Activated CD4-positive, alpha-beta T cell treated with anti-CD3 and anti-CD28 coated beads, Interleukin-10, Interleukin-2, amounts not matched to agents 100 ng/mL and 50 ng/mL, durations not matched to agents 16 hours and 8 hours (primary cell): ENCODE measurements around the gene MIPOL1.
"Not testable (repeated sequence)": the region's sequence is repeated elsewhere in the genome, so short reads cannot be mapped to it uniquely, and the experiment has no call there.

Experiments
- DNase-seq: peaks from one replicate; pipeline ENCODE4 v3.0.0-alpha.2; 2020

MIPOL1 gene

DNA sequence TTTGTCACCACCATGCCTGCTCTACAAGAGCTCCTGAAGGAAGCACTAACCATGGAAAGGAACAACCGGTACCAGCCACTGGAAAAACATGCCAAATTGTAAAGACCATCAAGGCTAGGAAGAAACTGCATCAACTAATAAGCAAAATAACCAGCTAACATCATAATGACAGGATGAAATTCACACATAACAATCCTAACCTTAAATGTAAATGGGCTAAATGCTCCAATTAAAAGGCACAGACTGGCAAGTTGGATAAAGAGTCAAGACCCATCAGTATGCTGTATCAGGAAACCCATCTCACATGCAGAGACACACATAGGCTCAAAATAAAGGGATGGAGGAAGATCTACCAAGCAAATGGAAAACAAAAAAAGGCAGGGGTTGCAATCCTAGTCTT lies 97.5 kb downstream of the MIPOL1 start:
- DNase-seq = not testable (repeated sequence)

DNA sequence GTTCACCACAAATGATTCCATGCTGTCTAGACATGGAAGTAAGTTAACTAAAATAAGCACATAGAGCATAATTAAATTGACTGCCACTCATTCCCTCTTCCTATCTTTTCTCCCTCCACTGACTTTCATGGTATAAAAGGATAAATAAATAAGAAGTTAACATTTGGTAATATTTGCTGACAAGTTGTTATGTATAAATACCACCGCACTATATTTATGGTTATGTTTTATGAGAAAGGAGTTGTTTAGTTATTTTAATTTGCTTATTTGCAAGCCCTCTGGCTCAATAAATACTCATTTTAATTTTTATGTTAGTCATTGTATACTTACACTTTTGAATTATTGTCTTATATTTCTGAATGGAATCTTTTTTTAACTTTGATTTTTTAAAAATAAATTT lies 113.5 kb downstream of the MIPOL1 start:
- DNase-seq = no peak

DNA sequence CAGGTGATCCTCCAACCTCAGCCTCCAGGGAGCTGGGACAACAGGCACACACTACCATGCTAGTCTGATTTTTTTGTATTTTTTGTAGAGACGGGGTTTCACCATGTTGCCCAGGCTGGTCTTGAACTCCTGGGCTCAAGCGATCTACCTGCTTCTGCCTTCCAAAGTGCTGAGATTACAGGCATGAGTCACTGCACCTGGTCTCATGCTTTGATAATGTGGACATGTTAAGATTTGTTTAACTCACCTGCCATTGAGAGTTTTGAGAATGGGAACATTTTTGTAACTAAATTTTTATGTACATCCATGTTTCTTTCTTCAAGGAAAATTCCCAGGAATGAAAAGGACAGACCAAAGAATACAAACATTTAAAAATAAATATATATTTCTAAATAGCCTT lies 121.2 kb downstream of the MIPOL1 start:
- DNase-seq = no peak

DNA sequence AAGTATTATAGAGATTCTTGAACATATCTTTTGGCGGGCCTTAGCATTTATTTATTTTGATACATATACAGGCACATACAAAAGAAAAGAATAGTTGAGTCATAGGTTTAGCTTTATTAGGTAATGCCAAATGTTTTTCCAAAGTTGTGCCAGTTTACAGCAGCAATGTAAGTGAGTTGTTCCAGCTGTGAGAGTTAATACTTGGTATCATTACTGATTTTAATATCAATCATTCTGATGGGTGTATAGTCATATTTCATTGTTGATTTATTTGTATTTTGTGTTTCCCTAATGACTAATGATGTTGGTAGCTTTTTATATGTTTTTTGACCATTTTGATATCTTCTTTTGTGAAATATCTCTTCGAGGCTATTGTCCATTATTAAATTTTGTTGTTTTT lies 122.4 kb downstream of the MIPOL1 start:
- no peak for DNase-seq

DNA sequence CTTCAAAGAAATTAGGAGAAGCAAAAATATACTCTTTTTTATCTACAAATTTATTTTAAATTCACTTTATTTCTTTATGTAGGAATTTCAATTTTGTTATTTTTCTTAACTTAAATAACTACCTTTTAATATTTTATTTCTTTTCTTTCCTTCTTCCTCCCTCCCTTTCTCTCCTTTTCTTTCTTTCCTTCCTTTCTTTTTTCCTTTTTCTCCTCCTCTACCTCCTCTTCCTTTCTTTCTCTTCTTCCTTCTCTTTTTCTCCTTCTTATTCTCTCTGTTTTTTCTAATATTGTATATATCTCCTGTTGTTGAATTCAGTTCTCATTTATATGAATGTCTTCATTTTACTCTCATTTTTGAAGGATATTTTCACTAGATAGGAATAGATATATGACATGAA lies 127.6 kb downstream of the MIPOL1 start:
- DNase-seq = no peak

DNA sequence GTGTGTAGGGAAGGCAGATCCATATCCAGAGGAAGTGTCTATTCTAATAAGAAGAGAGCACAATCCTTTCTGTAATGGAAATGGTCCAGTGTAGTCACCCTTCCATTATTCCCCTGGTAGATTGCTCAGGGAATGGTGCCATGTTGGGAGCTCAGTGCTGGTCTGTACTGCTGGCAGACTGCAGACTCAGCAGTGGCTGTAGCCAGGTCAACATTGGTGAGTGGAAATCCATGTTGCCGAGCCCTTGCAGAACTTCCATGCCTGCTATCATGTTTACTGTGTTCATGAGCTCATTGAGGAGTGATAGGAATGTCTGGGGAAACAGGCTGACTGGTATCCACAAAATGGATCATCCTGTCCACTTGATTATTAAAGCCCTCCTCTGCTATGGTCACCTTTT lies 128.7 kb downstream of the MIPOL1 start:
- DNase-seq = no peak

DNA sequence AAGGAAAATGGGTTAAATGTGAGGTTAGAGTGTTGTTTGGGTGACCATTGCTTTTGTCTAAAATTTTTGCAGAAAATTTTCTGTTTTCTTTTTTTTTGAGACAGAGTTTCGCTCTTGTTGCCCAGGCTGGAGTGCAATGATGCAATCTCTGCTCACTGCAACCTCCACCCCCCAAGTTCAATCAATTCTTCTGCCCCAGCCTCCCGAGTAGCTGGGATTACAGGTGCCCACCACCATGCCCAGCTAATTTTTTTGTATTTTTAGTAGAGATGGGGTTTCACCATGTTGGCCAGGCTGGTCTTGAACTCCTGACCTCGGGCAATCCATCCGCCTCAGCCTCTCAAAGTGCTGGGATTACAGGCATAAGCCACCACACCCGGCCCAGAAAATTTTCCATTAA lies 130.2 kb downstream of the MIPOL1 start:
- not testable (repeated sequence) for DNase-seq

DNA sequence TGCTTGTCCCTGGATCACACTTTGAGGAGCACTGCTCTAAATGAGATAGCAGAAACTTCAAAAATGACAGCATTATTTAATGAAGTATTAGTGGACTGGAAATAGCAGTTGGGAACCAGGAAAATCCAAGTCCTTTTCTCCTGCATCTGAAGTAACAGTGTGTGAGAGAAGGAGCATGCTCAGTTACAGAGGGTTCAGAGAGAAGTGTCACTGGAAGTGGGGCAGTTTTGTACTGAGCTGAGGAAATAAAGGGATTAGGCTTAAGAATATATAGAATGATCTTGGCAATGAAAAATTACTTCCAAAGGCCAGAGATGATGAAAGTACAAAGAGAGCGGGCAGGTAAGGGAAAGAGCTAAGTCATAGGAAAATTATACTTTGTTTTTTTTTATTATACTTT lies 130.9 kb downstream of the MIPOL1 start:
- DNase-seq = no peak

DNA sequence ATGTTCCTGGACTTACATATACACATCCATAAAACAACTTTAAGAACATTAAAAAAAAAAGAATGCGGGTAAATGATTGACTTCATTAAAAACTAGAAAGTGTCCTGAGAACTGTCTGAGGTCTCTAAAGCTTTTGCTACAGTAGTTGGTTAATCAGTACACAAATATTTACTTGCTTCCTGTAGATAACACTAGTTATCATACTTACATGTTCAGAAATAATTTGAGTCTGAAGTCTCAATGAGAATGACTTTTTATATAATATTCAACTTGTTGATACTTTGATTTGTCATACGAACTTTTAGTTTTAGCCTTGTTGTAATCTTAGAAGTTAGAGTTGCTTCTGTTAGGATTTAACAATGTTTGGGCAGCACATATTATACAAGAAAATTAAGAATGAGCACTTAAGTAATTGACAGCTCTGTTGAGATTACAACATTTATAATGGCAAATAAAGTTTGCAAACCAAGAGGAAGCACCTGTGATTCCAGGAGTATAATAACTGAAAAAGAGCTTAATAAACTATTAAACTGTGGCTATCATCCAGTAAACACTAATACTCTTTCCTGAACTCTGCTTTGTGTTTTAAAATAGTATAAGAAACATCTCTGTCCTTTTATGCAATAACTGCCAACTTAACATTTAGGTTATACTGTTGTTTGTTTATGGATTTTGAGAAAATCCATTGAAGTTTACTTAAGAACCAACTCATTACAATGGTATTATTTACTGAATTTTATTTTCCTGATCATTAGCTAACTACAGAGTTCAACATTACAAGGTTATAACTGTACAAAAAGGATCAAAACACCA lies 131.7 kb downstream of the MIPOL1 start:
- no peak for DNase-seq

DNA sequence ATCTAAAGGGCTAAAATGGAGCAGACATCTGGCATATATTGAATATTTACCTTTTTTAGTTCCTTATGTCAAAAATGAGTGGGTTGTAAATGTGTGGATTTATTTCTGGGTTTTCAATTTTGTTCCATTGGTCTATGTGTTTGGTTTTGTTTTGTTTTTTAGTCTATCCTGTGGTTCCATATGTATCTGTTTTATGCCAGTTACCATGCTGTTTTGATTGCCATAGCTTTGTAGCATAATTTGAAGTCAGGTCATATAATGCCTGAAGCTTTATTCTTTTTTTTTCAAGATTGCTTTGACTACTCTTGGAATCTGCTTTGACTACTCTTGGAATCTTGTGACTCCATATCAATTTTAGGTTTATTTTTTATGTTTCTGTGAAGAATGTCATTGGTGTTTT lies 133.2 kb downstream of the MIPOL1 start:
- no peak for DNase-seq

DNA sequence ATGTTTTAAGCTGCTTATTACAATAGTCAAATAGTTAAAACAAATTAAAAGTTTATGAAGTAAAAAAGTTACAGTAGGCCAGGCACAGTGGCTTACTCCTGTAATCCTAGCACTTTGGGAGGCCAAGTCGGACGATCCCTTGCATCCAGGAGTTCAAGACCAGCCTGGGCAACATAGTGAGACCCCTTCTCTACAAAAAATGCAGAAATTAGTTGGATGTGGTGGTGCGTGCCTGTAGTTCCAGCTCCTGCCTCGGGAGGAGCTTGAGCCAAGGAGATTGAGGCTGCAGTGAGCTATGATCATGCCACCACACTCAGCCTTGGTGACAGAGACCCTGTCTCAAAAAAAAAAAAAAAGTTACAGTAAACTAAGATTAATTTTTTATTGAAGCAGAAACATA lies 142.6 kb downstream of the MIPOL1 start:
- no peak for DNase-seq

DNA sequence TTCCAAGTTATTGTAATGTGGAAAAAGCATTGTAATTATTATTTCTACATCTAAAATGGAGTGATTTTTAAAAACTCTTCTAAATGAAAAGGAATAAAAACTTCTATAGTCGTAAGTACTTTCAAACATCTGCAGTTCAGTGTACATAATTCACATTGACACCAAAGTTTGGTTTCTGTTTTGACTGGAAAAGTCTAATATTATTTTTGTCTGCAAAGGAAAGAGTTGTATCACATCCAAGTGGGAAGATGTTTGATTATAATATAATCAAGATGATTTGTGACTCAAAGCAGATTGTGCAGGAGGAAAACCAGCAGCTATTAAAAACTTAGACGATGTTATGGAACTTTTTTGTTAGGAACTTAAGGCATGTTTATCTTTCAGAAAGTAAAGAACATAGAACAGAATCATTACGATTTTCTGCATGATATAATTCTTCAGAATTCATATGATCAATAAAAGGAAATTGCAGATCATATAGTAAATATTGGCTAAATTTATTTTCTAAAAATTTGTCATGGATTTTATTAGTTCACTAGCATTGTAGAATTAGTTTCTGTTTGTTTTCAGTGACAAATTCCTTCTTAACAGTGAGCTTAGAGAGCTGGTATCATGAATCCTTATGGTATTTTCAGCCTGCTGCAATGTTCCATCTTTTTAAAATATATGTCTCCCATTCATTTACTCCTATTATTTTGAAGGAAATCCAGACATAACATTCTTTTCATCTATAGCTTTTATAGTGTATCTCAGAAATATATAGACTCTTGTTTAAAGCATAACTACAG lies 145.8 kb downstream of the MIPOL1 start:
- no peak for DNase-seq

DNA sequence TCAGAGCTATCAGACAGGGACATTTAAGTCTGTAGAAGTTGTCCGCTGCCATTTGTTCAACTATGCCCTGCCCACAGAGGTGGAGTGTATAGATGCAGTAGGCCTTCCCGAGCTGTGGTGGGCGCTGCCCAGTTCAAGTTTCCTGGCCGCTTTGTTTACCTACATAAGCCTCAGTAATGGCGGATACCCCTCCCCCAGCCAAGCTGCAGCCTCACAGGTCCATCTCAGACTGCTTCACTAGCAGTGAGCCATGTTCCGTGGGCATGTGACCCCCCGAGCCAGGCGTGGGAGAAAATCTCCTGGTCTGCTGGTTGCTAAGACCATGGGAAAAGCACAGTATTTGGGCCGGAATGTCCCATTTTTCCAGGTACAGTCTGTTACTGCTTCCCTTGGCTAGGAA lies 165.9 kb downstream of the MIPOL1 start:
- DNase-seq = no peak

DNA sequence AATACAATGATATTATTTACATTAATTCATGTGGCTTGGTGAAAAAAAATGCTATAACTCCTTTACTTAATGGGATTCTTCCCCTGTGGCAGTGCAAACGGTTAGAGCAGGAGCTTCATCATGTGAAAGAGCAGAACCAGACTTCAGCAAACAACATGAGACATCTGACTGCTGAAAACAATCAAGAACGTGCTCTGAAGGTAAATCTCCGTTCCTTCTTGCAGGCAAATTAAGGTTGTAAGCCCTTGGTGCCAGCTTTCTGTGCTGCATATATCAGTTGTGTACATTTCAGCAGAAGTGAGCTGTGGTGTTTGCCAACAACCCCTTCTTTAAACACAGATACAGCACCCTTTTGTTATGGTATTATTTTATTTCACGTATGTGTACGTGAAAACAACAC lies 171.7 kb downstream of the MIPOL1 start:
- DNase-seq = no peak

DNA sequence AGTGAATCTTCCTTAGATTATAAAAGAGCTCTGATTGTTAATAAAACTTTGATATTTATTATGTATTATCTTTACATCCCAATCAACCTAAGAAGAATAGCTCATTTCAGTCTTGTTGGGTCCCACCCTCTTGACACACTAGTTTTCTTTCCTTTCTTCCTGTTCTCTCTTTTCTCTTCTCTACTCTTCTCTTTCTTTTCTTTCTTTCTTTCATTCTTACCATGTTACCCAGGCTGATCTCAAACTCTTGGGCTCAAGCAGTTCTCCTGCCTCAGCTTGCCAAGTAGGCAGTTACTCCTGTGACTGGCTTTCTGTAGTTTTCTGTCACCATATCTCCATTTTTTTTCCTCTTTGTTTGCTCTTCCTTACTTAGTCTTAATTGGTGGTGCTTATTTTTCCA lies 177.8 kb downstream of the MIPOL1 start:
- DNase-seq = no peak

DNA sequence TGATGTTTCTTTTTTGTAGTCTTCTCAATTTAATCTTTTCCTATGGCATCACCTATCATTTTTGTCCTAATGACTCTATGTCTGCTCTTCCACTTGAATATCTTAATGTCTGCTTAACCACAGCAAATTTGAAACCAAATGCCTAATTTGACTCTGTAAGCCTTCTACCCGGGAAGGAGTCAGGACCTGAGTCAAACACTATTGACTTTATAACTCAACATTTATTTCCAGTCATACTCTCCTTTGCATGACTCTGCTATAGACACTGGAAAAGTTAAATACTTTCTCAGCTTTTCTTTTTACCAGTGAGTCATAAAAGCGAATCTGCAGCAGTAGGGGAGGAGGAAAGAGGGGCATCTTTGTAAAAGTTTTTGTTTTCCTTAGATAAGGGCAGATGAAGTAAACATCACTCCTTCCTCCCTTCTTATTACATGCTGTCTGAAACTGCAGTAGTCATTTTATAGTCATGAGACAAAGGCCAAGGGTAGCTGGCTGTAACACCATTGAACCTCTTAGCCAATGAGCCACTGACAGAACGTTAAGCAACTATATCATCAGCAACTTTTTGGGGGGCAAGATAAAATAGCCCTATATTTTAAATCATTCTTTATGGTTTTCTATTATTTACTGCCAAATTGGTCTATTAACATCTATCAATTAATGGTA lies 179.3 kb downstream of the MIPOL1 start:
- DNase-seq = no peak

DNA sequence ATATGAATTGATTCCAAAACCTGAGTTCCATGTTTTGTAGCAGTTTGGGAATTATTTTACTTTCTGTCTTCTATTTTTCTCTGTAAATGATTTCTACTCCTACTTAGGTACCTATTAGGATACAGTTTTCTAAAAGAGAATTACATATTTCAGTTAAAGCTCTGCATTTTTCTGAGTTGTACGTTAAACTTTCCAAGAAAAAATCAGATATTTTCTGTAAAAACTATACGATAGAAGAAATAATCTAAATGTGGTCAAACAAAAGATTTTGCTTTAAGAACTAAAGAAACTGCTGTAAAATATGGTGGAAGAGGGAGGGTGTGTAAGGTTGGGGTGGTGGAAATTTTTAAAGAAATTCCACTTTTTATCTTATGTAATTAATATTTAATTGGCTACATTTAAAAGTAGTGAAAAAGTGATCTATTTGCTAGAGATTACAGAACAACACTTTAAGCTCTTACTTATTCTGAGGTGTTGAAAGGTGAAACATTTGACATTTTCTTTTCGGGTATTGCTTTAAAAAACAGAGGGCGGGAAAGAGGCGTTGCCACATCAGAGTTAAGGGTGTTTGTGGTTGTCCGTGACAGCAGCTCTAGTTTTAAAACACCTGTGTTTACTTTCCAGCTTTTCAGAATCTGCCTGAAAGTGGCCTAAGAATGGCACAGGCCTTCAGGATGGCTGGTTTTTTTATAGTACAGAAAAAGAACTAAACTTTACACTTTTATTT lies 187.3 kb downstream of the MIPOL1 start:
- DNase-seq = no peak

DNA sequence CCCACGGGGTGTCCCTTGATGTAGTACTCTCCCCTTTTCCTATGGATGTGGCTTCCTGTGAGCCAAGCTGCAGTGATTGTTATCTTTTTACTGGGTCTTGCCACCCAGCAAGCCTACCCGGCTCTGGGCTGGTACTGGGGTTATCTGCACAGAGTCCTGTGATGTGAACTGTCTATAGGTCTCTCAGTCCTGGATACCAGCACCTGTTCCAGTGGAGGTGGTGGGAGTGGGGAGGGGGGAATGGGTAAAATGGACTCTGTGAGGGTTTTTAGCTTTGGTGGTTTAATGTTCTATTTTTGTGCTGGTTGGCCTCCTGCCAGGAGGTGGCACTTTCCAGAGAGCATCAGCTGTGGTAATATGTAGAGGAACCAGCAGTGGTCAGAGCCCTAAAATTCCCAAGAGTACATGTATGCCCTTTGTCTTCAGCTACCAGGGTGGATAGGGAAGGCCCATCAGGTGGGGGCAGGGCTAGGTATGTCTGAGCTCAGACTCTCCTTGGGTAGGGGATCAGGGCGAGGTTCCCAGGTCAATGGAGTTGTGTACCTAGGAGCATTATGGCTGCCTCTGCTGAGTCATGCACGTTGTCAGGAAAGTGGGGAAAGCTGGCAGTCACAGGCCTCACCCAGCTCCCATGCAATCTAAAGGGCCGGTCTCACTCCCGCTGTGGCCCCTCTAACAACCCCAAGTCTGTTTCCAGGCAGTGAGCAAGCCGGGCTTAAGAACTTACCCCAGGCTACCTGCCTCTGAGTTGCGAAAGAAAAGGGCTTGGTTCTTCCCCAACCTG lies 199.6 kb downstream of the MIPOL1 start:
- DNase-seq = not testable (repeated sequence)

DNA sequence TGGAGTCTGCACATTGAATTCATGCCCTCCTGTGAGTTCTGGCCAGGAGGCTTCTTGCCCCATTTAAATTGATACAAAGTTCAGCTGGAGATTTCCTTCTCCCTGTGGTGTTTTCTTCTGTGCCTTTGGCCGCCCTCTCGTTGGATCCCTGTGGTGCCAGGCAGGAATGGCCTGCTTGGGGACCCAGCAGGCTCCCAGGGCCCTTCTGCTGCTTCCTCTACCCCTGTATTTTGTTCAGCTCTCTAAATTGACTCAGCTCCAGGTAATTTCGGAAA lies 200.1 kb downstream of the MIPOL1 start:
- DNase-seq = no peak

DNA sequence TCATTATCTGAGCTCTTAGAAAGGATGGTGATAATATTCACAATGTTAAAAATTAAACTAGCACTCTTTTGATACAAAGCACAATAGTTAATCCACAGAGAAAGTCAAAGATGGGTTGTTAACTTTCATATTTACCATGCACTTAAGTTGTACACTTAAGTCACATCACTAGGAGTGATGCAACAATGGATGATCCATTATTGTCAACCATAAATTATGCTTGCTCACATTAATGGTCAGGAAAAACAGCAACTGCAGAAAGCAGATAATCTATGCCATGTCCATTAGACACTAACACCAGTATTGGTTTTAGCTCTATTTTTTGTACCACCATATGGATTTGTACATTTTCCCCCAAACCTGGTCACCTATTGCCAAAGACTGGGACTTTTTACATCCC lies 201.8 kb downstream of the MIPOL1 start:
- DNase-seq = no peak

DNA sequence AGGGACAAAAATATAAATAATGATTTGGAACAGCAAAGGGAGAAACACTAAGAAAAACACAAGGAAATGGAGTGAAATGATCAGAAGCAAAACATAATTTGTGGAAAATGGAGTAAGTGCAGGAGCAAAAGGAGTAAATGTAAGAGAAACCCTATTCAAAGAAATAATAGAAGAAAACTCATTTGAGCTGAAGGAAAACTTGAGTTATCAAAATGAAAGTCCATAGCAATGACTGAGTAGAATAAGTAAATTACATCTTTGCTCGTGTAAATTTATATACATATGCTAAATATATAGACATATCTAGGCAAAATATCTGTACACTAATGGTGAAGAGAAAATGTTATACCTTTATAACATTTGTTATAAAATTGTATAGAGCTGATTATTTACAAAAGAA lies 203.4 kb downstream of the MIPOL1 start:
- no peak for DNase-seq

DNA sequence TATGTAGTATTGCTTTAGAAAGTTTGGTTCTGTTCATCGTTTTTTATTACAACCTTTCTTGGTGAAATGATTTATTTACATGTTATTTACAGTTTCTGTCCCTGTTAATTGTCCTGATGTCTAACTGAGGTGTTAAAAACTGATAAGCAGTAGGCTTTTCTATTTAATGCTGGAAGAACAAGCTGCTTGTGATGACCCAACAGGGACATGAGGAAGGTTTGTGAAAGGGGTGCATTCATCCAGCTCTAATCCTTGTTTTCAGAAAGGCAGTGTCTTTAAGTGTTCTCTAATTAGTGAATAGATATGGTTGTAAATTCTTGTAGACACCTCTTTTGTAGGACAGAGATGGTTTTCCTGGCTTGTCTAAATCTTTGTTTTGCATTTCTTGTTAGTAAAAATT lies 205.9 kb downstream of the MIPOL1 start:
- no peak for DNase-seq

DNA sequence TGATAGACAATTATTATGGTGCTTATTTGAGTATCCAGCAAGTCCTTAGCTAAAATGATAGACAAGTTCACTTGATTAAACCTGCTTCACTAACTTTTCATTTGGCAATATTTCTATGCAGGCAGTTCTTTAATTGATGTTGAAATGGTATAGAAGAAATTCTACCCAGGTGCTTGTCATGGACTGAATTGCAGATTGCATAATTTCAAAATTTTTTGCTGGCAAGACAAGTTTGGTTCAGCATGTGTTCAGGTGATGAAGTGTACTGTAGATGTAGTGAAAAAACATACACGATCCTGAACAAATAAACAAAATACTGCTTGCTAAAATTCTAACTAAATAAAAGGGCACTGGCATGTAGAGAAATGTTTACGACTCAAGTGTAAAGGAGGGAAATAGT lies 208.4 kb downstream of the MIPOL1 start:
- no peak for DNase-seq
